ENCODE measurements around the gene CD99.

- TF ChIP-seq POLR2A (IDR thresholded peaks at IDR 0.05) (no peak), CTCF (IDR thresholded peaks at IDR 0.05) (no peak)
These were observed 91.7 kb downstream of the CD99 start for GRCh38 chrX:2782778-2783177.
